Fibroblast of villous mesenchyme (primary cell): Measurements from ENCODE around the gene ATF7IP2. TPM values are rescaled to one million over a fixed set of nuclear protein-coding genes. Genes with fewer than 3 reads are reported as not detected.
"Not testable (repeated sequence)": the region's sequence is repeated elsewhere in the genome, so short reads cannot be mapped to it uniquely, and the experiment has no call there.

Experiments
- DNase-seq: peaks from one replicate; pipeline ENCODE4 v3.0.0-alpha.2; 2010; ENCODE audit warnings: low read depth
- H3K4me3 ChIP-seq: 2 replicates; pipeline ENCODE4 v1.5.1; 2011; ENCODE audit warnings: low read depth, mild to moderate bottlenecking, low read length
- CTCF ChIP-seq: IDR thresholded peaks from 2 replicates; pipeline ENCODE4 v1.5.1; 2012; ENCODE audit warnings: low read depth, mild to moderate bottlenecking, low read length; ENCODE audit not compliant: insufficient read depth
- total RNA-seq: library from RNA; depleted of rRNA; stranded (reverse); fragments of >200 nt; gene quantifications from 2 replicates; pipeline ENCODE4 v1.2.3, GENCODE V29; 2012

The ATF7IP2 gene
- total RNA-seq, 1 donor = 6.5 TPM

GRCh38 chr16:10405386-10405939 lies 19.6 kb downstream of the ATF7IP2 start:
- TF ChIP-seq CTCF = no peak
- H3K4me3 ChIP-seq = no peak overlapping the region
- DNase-seq = peak; percentile 20

GRCh38 chr16:10408824-10409381 lies 23.0 kb downstream of the ATF7IP2 start:
- no peak overlapping the region for H3K4me3 ChIP-seq
- DNase-seq = no peak
- no peak for TF ChIP-seq CTCF

DNA sequence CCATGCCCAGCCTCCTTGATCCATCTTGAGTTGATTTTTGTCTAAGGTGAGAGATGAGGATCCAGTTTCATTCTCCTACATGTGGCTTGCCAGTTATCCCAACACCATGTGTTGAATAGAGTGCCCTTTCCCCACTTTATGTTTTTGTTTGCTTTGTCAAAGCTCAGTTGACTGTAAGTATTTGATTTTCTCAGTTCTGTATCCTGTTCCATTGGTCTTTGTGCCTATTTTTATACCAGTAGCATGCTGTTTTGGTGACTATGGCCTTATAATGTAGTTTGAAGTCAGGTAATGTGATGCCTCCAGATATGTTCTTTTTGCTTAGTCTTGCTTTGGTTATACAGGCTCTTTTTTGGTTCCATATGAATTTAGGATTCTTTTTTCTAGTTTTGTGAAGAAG lies 23.9 kb downstream of the ATF7IP2 start:
- H3K4me3 ChIP-seq, DNase-seq: not testable (repeated sequence)

- TF ChIP-seq CTCF = no peak
- DNase-seq = no peak
Measured at GRCh38 chr16:10410469-10410868, 24.6 kb downstream of the ATF7IP2 start.

DNA sequence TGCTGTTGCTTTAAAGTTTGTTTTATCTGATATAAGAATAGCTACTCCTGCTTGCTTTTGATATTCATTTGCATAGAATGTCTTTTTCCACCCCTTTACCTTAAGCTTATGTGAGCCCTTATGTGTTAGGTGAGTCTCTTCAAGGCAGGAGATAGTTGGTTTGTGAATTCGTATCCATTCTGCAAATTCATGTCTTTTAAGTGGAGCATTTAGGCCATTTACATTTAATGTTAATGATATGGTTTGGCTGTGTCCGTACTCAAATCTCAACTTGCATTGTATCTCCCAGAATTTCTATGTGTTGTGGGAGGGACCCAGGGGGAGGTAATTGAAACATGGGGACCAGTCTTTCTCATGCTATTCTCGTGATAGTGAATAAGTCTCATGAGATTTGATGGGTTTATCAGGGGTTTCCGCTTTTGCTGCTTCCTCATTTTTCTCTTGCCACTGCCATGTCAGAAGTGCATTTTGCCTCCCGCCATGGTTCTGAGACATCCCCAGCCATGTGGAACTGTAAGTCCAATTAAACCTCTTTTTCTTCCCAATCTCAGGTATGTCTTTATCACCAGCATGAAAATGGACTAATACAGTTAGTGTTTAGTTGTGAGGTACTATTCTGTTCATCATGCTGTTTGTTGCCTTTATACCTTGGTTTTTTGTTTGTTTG lies 27.2 kb downstream of the ATF7IP2 start:
- no peak overlapping the region for H3K4me3 ChIP-seq
- TF ChIP-seq CTCF = no peak

More at GRCh38 chr16:10410469-10410868, 24.6 kb downstream of the ATF7IP2 start:
- no peak overlapping the region for H3K4me3 ChIP-seq

GRCh38 chr16:10418204-10418603 lies 32.3 kb downstream of the ATF7IP2 start:
- H3K4me3 ChIP-seq, DNase-seq: not testable (repeated sequence)

More for the DNA sequence above, 27.2 kb downstream of the ATF7IP2 start:
- DNase-seq = no peak

- H3K4me3 ChIP-seq = no peak overlapping the region
- no peak for DNase-seq
- no peak for TF ChIP-seq CTCF
Measured at GRCh38 chr16:10419701-10420100, 33.8 kb downstream of the ATF7IP2 start.

- DNase-seq = no peak
- no peak for TF ChIP-seq CTCF
- no peak overlapping the region for H3K4me3 ChIP-seq
Measured at GRCh38 chr16:10421596-10421995, 35.7 kb downstream of the ATF7IP2 start.
